ENCODE data around the gene PPEF1. TPM values are rescaled to one million over a fixed set of nuclear protein-coding genes. Genes with fewer than 3 reads are reported as not detected.
"Not testable (repeated sequence)": the region's sequence is repeated elsewhere in the genome, so short reads cannot be mapped to it uniquely, and the experiment has no call there.

The PPEF1 gene
- total RNA-seq, 4 donors from 2014 or later = not detected

DNA sequence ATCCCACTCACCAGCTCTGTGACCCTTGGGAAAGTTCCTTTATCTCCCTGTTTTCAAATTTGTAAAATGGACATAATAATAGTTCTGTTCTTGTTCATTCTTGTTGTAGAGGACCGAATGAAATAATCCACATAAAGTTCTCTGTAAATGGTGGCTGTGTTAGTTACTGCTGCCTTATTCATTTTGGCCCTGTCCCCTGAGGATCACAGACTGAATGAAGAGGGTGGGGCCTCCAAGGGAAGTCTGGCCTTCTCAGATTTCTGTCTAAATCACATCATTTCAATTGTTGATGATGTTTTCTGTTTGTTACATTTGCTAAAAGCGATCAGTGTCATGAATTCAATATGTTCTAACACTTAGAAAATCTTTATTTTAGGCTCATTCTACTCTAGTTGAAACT lies 117.9 kb downstream of the PPEF1 start:
- Histone ChIP-seq H3K27ac (no peak overlapping the region), H3K4me3 (no peak overlapping the region), H3K36me3 (no peaks in the 10 kb centered on the region), H3K9me3 (no peaks in the 10 kb centered on the region), H3K4me1 (no peaks in the 10 kb centered on the region), H3K27me3 (no peaks in the 10 kb centered on the region)
- TF ChIP-seq POLR2A (IDR thresholded peaks at IDR 0.05) = no peak
- DNase-seq = no peak

DNA sequence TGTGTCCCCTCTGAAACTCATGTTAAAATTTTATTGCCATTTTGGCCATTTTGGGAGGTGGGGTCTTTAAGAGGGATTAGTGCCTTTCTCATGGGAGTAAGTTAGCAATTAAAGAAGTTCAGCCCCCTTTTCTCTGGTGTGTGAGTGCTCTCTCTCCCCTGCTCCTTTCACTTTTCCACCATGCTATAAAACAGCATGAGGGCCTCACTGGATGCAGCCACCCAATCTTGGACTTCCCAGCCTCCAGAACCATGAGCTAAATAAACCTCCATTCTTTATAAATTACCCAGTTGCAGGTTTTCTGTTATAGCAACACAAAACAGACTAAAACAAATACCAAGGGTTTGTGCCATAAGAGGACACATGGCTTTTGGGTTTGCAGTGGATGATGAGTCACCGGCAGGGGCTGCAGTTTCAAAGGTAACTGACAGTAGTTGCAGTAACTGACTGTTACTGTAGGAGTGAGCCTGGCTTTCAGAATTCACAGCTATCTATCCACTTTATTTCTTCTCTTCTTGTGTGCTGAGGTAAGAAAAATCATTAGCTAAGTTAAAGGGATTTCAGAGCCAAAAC lies 121.5 kb downstream of the PPEF1 start:
- no peak for TF ChIP-seq POLR2A (IDR thresholded peaks at IDR 0.05)
- TF ChIP-seq, protein P1, sequence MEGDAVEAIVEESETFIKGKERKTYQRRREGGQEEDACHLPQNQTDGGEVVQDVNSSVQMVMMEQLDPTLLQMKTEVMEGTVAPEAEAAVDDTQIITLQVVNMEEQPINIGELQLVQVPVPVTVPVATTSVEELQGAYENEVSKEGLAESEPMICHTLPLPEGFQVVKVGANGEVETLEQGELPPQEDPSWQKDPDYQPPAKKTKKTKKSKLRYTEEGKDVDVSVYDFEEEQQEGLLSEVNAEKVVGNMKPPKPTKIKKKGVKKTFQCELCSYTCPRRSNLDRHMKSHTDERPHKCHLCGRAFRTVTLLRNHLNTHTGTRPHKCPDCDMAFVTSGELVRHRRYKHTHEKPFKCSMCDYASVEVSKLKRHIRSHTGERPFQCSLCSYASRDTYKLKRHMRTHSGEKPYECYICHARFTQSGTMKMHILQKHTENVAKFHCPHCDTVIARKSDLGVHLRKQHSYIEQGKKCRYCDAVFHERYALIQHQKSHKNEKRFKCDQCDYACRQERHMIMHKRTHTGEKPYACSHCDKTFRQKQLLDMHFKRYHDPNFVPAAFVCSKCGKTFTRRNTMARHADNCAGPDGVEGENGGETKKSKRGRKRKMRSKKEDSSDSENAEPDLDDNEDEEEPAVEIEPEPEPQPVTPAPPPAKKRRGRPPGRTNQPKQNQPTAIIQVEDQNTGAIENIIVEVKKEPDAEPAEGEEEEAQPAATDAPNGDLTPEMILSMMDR (IDR thresholded peaks at IDR 0.05) = no peak
- no peak overlapping the region for H3K27ac ChIP-seq
- no peak overlapping the region for H3K4me3 ChIP-seq
- H3K27me3 ChIP-seq = no peaks in the 10 kb centered on the region
- no peaks in the 10 kb centered on the region for H3K4me1 ChIP-seq
- DNase-seq = no peak
- no peaks in the 10 kb centered on the region for H3K36me3 ChIP-seq
- H3K9me3 ChIP-seq = no peaks in the 10 kb centered on the region

DNA sequence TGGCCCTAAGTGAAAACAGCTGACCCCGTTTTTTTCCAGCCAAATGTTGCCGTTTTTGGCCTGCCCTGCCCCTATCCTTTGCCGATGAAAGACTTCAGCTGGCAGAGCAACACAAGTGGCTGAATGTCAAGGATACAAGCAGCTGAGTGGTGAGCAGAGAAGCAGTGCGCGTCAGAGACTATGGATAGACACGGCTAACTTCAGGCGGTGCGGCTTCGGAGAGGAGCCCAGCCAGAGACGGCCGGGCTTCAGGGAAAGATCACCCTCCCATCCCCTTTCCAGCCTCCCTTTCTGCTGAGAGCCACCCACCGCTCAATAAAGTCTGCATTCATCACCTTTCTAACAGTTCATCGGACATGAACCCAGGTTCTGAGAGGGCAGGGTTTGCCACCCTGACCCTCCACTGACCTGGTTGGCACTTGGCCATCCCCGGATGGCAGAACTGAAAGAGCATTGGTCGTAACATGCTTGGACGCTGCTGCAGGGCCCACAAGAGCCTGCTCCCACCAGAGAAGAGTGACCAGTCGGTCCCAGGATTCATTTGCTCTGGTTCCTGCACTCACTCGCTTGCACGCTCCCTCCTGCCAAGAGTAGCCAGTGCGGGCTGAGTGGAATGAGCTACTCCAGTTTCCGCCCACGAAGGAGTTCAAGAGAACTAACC lies 125.8 kb downstream of the PPEF1 start:
- no peak for DNase-seq
- H3K9me3 ChIP-seq = no peaks in the 10 kb centered on the region
- no peak for TF ChIP-seq POLR2A (IDR thresholded peaks at IDR 0.05)
- TF ChIP-seq, protein P1 (IDR thresholded peaks at IDR 0.05) = no peak
- H3K4me3 ChIP-seq = no peak overlapping the region
- H3K27me3 ChIP-seq = no peaks in the 10 kb centered on the region
- H3K27ac ChIP-seq = peak overlapping the region in 1 of 4 donors; percentile 14
- H3K4me1 ChIP-seq = no peaks in the 10 kb centered on the region
- H3K36me3 ChIP-seq = no peaks in the 10 kb centered on the region

DNA sequence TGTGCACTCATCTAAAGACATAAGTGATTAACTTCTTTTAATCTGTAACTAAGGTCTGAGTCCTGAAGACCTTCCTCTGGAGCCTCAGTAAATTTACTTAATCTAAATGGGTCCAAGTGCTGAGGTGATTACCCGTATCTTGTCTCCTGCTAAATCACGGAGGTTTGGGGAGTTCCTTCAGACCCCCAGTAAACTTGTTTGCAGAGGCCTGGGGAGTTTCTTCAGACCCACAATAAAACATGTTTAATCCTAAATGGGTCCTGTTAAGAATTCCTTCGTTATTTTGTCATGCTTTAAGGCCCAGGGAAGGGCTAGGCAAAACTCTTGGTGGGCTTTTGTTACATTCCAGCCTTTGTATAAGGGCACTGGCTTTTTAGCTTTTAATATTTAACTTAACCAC lies 140.5 kb downstream of the PPEF1 start:
- not testable (repeated sequence) for H3K4me1 ChIP-seq, H3K4me3 ChIP-seq, H3K27ac ChIP-seq, H3K9me3 ChIP-seq, DNase-seq, H3K27me3 ChIP-seq, H3K36me3 ChIP-seq

DNA sequence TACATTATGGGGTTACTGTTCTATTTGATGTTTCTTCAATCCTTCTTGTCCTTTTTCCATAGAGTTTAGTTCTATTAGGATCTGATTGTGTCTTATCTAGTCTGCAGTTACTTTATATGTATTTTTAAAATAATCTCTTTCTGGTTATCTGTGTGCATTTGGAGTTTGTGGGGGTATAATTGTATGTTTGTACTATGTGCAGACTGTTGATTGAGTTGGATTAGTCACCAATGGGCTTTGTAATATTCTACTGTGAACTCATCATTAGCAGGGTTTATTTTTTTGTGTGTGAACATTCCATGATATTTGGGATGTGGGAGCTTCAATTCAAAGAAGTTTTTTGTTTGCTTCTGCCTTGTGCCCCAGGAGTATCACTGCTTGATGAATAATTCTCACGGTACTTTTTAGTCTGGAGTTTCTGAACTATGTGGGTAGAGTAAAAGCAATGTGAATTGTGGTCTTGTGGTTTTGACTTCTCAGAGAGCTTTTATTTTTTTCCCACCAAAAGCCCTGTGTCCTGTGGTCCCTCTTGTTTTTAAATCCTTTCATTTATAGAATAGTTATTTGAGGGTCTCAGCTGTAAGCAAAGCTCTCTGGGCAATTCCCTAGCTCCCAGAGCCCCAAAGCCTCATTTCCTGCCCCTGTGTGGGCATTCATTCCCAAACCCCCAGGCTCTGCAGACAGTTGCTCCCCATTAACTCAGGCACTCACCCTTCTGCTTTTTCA lies 148.6 kb downstream of the PPEF1 start:
- Histone ChIP-seq H3K27me3 (no peaks in the 10 kb centered on the region), H3K36me3 (no peaks in the 10 kb centered on the region), H3K27ac (no peak overlapping the region), H3K9me3 (no peaks in the 10 kb centered on the region), H3K4me1 (no peaks in the 10 kb centered on the region), H3K4me3 (no peak overlapping the region)
- no peak for DNase-seq
- TF ChIP-seq POLR2A (IDR thresholded peaks at IDR 0.05) = no peak
- TF ChIP-seq, protein P1 (IDR thresholded peaks at IDR 0.05) = no peak

DNA sequence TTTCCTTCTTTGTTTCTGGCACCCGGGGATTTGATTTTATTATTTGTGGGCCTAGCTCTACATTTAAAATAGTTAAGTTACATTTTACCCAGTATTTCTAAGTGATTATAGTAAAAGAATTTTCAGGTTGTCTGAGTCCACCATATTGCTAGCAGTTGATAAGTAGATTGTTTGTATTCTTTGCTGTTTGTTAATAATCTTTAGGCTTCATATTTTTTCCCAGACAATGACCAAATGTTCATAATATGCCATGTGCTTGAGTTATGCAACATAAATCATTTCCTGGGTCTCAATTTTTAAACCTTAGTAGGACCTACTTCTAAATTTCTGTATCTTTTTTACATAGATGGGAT lies 149.2 kb downstream of the PPEF1 start:
- H3K4me3 ChIP-seq = no peak overlapping the region
- TF ChIP-seq, protein P1 (IDR thresholded peaks at IDR 0.05) = no peak
- no peak for TF ChIP-seq POLR2A (IDR thresholded peaks at IDR 0.05)

More for the DNA sequence above, 149.2 kb downstream of the PPEF1 start:
- no peaks in the 10 kb centered on the region for H3K9me3 ChIP-seq
- H3K27me3 ChIP-seq = no peaks in the 10 kb centered on the region
- H3K36me3 ChIP-seq = no peaks in the 10 kb centered on the region
- H3K27ac ChIP-seq = no peak overlapping the region
- no peaks in the 10 kb centered on the region for H3K4me1 ChIP-seq
- DNase-seq = no peak
